Heart right ventricle (tissue), 16 donors: ENCODE results near the gene MAB21L4. TPM values are rescaled to one million over a fixed set of nuclear protein-coding genes. Genes with fewer than 3 reads are reported as not detected.

Source experiments
- ATAC-seq, 8 donors: fragments of 200-7000 bp; cut with Tn5 transposase; one replicate each; pipeline ENCODE4 v1.9.1; 2020; ENCODE audit warnings: mild to moderate bottlenecking in 8 of 8, moderate library complexity in 8 of 8, moderate number of reproducible peaks in 1 of 8
- DNase-seq, 2 donors: peaks; one replicate each; pipeline ENCODE4 v3.0.0-alpha.2; 2020
- H3K27ac ChIP-seq, 10 donors: fragments of 200-600 bp; sonication (generic) in 2 of 10; one replicate each; pipeline versions ENCODE4 v1.5.0 to v1.8.0; 2020 to 2022; ENCODE audit warnings: mild to moderate bottlenecking in 3 of 10
- H3K27me3 ChIP-seq, 7 donors: fragments of 200-600 bp; one replicate each; pipeline ENCODE4 v1.8.0; 2021 to 2022; ENCODE audit warnings: mild to moderate bottlenecking in 2 of 7
- H3K36me3 ChIP-seq, 9 donors: fragments of 200-600 bp; sonication (generic) in 1 of 9; one replicate each; pipeline versions ENCODE4 v1.5.0 to v1.8.0; 2020 to 2022; ENCODE audit warnings: mild to moderate bottlenecking in 2 of 9
- H3K4me1 ChIP-seq, 9 donors: fragments of 200-600 bp; sonication (generic) in 1 of 9; one replicate each; pipeline versions ENCODE4 v1.5.0 to v1.8.0; 2020 to 2022; ENCODE audit warnings: mild to moderate bottlenecking in 4 of 9
- H3K4me3 ChIP-seq, 10 donors: fragments of 200-600 bp; sonication (generic) in 2 of 10; one replicate each; pipeline versions ENCODE4 v1.5.0 to v1.8.0; 2020 to 2022; ENCODE audit warnings: mild to moderate bottlenecking in 7 of 10, moderate library complexity in 2 of 10
- H3K9me3 ChIP-seq, 11 donors: fragments of 200-600 bp in 10 of 11; sonication (generic) in 2 of 11; one replicate each; pipeline versions ENCODE4 v1.5.0 to v1.8.0; 2013 to 2022; ENCODE audit warnings: mild to moderate bottlenecking in 2 of 11, control low read depth in 1 of 11, moderate library complexity in 1 of 11
- WGBS, 2 donors: extraction: QIAGEN DNeasy Blood & Tissue Kit; methylation state at CpG; one replicate each; pipeline ENCODE4 v1.1.7; 2013; ENCODE audit warnings: inconsistent platforms in 1 of 2; 5-methylcytosine and 5-hydroxymethylcytosine counted together
- intact Hi-C, 10 donors: fragments of 100-400 bp; cut with DNase I; formaldehyde crosslinking; loops; one replicate each; pipeline versions ENCODE4 v1.11.1 to v1.14.2; 2022
- polyA plus RNA-seq, 2 donors: library from polyadenylated mRNA; stranded (reverse); fragments of 200-250 nt; gene quantifications; one replicate each; pipeline ENCODE4 v1.2.3, GENCODE V29; 2013
- total RNA-seq, 10 donors: library from RNA; stranded (reverse); fragmentation: NEBNext Ultra II Directional in 3 of 10; extraction: Animal tissue kit (Norgen Biotek cat#: 25700) in 3 of 10; gene quantifications; one replicate each; pipeline versions ENCODE4 v1.2.1 to v1.2.4, GENCODE V29; 2021 to 2023
- TF ChIP-seq, protein P1 (sequence below), 9 donors: fragments of 200-600 bp; sonication (generic) in 2 of 9; IDR thresholded peaks; one replicate each; pipeline versions ENCODE4 v1.5.0 to v1.8.0; 2021 to 2022; ENCODE audit warnings: antibody characterized with exemption in 9 of 9, mild to moderate bottlenecking in 5 of 9, moderate library complexity in 1 of 9
- donor health status: Arrhythmogenic right ventricular cardiomyopathy.
- donor health status: ischemic (EF 13 %, LVEDD 7.1; RV severe dilation, severe dysfunction).
- donor health status: healthy with polysubstance abuse.
- donor health status: DM: no; HTN: yes; CAD: no.
- donor health status: DM: no; HTN: no; CAD: no.
- donor health status: ischemic (EF 25% LVEDD 6.9; RV normal size, moderate dysfunction).
- donor health status: ischemic (EF 25% LVEDD 5.7; RV mildly dilated, moderate dysfunction).
- donor health status: healthy.
- donor health status: DM: yes; HTN: yes; CAD: no.
- donor health status: Ischemic cardiomyopathy.
- donor health status: ischemic (EF 35%, LVEDD 5.7; RV mildly dilated, moderate dysfunction).
- donor health status: nonischemic (EF 11% LVEDD 7.7; RV severe dilation, severe dysfunction).
- donor health status: DM: yes; HTN: yes; CAD: no.
- donor health status: PGD.
- donor health status: ischemic (EF 29% LVEDD 5.4; RV normal size, mild dysfunction).
- donor health status: nonischemic (EF 23%, LVEDD 6.1; RV moderate dilation, normal function).

The MAB21L4 gene
- total and polyA plus RNA-seq, 12 donors = 0.06 to 0.32 (median 0.29) TPM; not detected in 9

DNA sequence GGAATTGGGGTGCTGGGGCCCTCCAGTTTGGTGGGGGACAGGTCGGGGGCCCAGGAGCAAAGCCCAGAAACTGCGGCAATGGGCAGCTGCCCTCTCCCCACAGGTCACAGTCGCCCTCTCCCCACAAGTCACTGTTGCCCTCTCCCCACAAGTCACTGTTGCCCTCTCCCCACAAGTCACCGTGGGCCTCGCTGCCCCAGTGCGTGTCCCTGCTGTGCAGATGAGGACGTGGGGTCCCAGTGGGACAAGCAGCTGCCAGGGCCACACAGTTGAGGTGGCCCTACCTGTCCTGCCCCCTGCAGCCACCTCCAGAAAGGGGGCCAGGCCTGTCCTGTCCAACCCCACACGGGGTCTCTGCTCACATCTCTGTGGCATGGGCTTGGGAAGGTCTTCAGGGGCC is 40.3 kb downstream of the MAB21L4 start:
- H3K4me3 ChIP-seq = no peak overlapping the region

GRCh38 chr2:240852671-240853314 is 43.2 kb downstream of the MAB21L4 start:
- H3K36me3 ChIP-seq = no peaks in the 10 kb centered on the region
- H3K4me1 ChIP-seq = peaks cover 0 to 3% (median 0%) of the 10 kb centered on the region in 9 donors
- TF ChIP-seq, protein P1, sequence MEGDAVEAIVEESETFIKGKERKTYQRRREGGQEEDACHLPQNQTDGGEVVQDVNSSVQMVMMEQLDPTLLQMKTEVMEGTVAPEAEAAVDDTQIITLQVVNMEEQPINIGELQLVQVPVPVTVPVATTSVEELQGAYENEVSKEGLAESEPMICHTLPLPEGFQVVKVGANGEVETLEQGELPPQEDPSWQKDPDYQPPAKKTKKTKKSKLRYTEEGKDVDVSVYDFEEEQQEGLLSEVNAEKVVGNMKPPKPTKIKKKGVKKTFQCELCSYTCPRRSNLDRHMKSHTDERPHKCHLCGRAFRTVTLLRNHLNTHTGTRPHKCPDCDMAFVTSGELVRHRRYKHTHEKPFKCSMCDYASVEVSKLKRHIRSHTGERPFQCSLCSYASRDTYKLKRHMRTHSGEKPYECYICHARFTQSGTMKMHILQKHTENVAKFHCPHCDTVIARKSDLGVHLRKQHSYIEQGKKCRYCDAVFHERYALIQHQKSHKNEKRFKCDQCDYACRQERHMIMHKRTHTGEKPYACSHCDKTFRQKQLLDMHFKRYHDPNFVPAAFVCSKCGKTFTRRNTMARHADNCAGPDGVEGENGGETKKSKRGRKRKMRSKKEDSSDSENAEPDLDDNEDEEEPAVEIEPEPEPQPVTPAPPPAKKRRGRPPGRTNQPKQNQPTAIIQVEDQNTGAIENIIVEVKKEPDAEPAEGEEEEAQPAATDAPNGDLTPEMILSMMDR (IDR thresholded peaks at IDR 0.05) = no peak
- intact Hi-C loops = loop anchor here in 7 of 10 donors (10.0 kb wide), 6 partner anchors 132 to 882 kb away; partner anchors contain the start of genes SNED1 (in 3 of the 7) and D2HGDH (in 2 of the 7)
- H3K4me3 ChIP-seq = no peak overlapping the region
- H3K27ac ChIP-seq = no peak overlapping the region
- WGBS, 2 donors = 83% methylated on average over 15 of the region's 15 CpGs
- H3K27me3 ChIP-seq = peaks cover 0 to 15% (median 0%) of the 10 kb centered on the region in 7 donors
- H3K9me3 ChIP-seq = peaks cover 0 to 12% (median 0%) of the 10 kb centered on the region in 11 donors
- DNase-seq (no peak), ATAC-seq (no peak)

More for the DNA sequence above, 40.3 kb downstream of the MAB21L4 start:
- 91 to 92% methylated on average over 8 of the region's 8 CpGs for WGBS, 2 donors
- no peaks in the 10 kb centered on the region for H3K36me3 ChIP-seq
- no peak overlapping the region for H3K27ac ChIP-seq
- DNase-seq (no peak), ATAC-seq (no peak)
- H3K4me1 ChIP-seq = peaks cover 0 to 3% (median 0%) of the 10 kb centered on the region in 9 donors
- TF ChIP-seq, protein P1 (IDR thresholded peaks at IDR 0.05) = no peak
- intact Hi-C loops = loop anchor here in 7 of 10 donors (10.0 kb wide), 6 partner anchors 129 to 879 kb away; partner anchors contain the start of genes SNED1 (in 3 of the 7) and D2HGDH (in 2 of the 7)
- peaks cover 0 to 12% (median 0%) of the 10 kb centered on the region in 11 donors for H3K9me3 ChIP-seq
- peaks cover 0 to 15% (median 0%) of the 10 kb centered on the region in 7 donors for H3K27me3 ChIP-seq

GRCh38 chr2:240851078-240851991 is 44.6 kb downstream of the MAB21L4 start:
- ATAC-seq (peak; percentile 90 to 93 (median 91)), DNase-seq (peak; percentile 84)
- Histone ChIP-seq H3K27ac (no peak overlapping the region), H3K4me1 (peaks cover 0 to 3% (median 0%) of the 10 kb centered on the region in 9 donors), H3K36me3 (no peaks in the 10 kb centered on the region), H3K27me3 (peaks cover 0 to 8% (median 0%) of the 10 kb centered on the region in 7 donors), H3K9me3 (peaks cover 0 to 12% (median 0%) of the 10 kb centered on the region in 11 donors), H3K4me3 (no peak overlapping the region)
- TF ChIP-seq, protein P1 (IDR thresholded peaks at IDR 0.05) = peak; percentile 85 to 98 (median 96)
- 38% methylated on average over 33 of the region's 33 CpGs for WGBS, 2 donors
- intact Hi-C loops = loop anchor here in 7 of 10 donors (2.0 to 10.0 kb wide), 7 partner anchors 133 to 883 kb away; partner anchors contain the start of genes SNED1 (in 3 of the 7) and D2HGDH (in 2 of the 7)

DNA sequence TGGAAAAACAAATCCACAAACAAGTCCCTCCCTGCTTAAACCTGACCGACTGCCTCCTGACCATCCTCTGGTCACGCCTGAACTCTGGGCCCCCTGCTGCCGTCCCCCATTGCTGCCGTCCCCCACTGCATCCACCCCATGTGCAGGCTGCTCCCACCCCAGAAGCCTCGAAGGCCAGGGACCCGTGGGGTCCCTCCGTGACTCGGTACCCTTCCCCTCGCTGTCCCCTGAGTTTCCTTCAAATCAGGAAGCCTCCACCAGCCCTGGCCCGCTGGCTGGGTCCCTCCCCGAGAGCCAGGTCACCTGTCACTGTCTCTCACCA is 45.2 kb downstream of the MAB21L4 start:
- WGBS, 2 donors = 64 to 65% methylated on average over 11 of the region's 11 CpGs
- Histone ChIP-seq H3K9me3 (peaks cover 0 to 12% (median 0%) of the 10 kb centered on the region in 11 donors), H3K4me3 (no peak overlapping the region), H3K27ac (no peak overlapping the region), H3K4me1 (peaks cover 0 to 3% (median 0%) of the 10 kb centered on the region in 9 donors), H3K27me3 (peaks cover 0 to 5% (median 0%) of the 10 kb centered on the region in 7 donors), H3K36me3 (no peaks in the 10 kb centered on the region)
- ATAC-seq (peak in 2 of 8 donors; percentile 10 to 25), DNase-seq (no peak)
- intact Hi-C loops = loop anchor here in 7 of 10 donors (2.0 to 10.0 kb wide), 7 partner anchors 134 to 884 kb away; partner anchors contain the start of genes SNED1 (in 3 of the 7) and D2HGDH (in 2 of the 7)
- TF ChIP-seq, protein P1 (IDR thresholded peaks at IDR 0.05) = no peak
